GM21723 (cell line): ENCODE results near the gene TBC1D32.
"Not testable (repeated sequence)": the region's sequence is repeated elsewhere in the genome, so short reads cannot be mapped to it uniquely, and the experiment has no call there.

Experiments used
- ATAC-seq: cut with Tn5 transposase; IDR thresholded peaks from one replicate; pipeline ENCODE4 v1.9.1; 2021; ENCODE audit warnings: mild to moderate bottlenecking, moderate library complexity; ENCODE audit not compliant: unreplicated experiment

Gene TBC1D32

DNA sequence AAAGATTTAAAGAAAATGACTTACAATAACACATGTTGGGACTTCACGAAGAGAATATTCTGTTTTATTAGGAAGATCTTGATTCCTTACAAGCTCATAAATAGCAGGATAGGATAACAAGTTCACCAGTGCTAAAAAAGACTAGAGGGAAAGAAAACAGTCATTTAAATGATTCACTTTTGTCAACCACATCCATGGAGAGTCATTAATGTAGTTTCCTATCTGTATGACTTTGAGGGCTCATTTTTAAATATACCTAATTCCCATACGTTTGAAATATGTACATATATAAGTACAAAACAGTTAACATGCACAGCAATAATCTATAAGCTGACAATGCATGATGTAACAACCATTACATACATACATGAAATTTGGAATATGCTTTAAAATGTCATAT lies 111.1 kb downstream of the TBC1D32 start:
- ATAC-seq: no peak

- ATAC-seq: no peak
Measured at GRCh38 chr6:121222656-121223055, 111.6 kb downstream of the TBC1D32 start.

DNA sequence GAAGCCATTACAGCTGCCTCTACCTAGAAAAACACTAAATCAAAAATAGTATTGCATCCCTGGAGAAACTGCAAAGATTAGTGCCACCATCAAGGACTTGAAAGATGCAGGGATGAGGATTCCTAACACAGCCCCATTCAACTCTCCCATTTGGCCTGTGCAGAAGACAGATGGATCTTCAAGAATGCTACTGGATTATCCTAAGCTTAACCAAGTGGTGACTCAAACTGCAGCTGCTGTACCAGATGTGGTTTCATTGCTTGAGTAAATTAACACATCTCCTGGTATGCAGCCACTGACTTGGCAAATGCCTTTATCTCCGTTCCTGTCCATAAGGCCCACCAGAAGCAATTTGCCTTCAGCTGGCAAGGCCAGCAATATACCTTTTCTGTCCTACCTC lies 117.4 kb downstream of the TBC1D32 start:
- ATAC-seq: no peak

- not testable (repeated sequence) for ATAC-seq
Measured at GRCh38 chr6:121213341-121213740, 120.9 kb downstream of the TBC1D32 start.

GRCh38 chr6:121210943-121211342 lies 123.3 kb downstream of the TBC1D32 start:
- no peak for ATAC-seq

- ATAC-seq: no peak
Measured at GRCh38 chr6:121205569-121205968, 128.7 kb downstream of the TBC1D32 start.

- ATAC-seq: no peak
Measured at GRCh38 chr6:121201105-121201504, 133.2 kb downstream of the TBC1D32 start.

- not testable (repeated sequence) for ATAC-seq
Measured at GRCh38 chr6:121196042-121196441, 138.2 kb downstream of the TBC1D32 start.

- ATAC-seq: no peak
Measured at GRCh38 chr6:121190122-121190521, 144.2 kb downstream of the TBC1D32 start.

- ATAC-seq: no peak
Measured at GRCh38 chr6:121188356-121188755, 145.9 kb downstream of the TBC1D32 start.

DNA sequence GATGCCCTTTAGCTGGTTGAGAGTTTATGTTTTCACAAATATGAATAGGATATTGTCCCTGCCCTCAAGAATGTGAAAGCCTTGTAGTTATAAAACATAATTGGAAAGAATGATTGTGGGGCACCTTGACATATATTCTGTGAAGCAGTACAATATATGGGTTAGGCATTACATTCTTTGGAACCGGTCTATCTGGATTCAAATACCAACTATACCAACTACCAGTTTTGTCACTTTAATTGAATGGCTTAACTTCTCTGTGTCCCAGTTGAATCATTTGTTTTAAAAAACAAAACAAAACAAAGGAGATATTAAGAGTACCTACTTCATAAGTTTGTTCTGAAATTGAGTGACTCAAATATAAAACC lies 146.5 kb downstream of the TBC1D32 start:
- no peak for ATAC-seq

DNA sequence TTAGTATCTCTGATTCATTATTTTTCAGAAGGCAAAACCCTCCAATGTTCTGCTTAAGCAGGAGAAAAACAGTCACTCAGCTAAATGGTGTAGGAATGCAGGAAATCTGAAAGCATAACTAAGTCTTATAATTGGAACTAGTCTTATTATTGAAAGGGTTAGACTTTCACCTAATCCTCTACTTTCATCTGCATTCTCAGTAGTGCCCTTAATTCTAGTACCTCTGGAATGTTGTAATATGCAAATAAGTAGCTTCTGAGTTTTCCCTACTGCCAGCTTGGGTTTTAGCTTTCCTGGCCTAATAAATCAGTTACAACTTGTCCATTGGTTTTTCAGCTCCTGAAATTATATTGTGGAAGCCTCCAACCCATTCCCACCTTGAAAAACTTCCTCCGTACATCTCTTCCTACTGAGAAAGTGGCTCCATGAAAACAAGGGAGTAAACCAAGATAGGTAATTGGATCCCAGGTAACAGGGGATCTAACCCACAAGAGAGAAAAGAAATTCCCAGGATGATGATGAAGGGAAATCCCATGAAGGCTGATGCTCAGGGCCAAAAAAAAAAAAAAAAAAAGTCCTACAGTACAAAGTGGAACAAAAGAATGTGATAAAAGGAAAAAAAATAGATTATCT lies 147.0 kb downstream of the TBC1D32 start:
- no peak for ATAC-seq

GRCh38 chr6:121183742-121184141 lies 150.5 kb downstream of the TBC1D32 start:
- no peak for ATAC-seq

DNA sequence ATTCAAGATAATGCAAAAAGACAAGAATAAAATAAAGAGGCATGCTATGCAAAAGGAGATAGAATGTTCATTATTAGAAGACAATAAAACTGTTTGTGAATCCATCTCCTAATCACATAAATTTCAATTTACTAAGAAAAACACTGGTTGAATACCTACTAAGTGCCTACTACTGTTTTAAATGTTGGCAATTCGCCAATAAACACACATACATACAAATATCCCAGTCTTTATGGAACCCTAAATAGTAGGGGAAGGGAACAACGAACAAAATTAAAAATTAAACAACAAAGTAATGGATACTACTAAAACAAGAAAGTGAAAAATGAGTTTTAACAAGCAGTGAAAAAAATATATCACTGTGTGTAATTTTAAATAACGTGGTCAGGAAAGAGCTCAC lies 158.5 kb downstream of the TBC1D32 start:
- ATAC-seq: no peak

GRCh38 chr6:121172451-121172850 lies 161.8 kb downstream of the TBC1D32 start:
- ATAC-seq: not testable (repeated sequence)

GRCh38 chr6:121171879-121172278 lies 162.4 kb downstream of the TBC1D32 start:
- no peak for ATAC-seq

GRCh38 chr6:121161886-121162285 lies 172.4 kb downstream of the TBC1D32 start:
- ATAC-seq: no peak

DNA sequence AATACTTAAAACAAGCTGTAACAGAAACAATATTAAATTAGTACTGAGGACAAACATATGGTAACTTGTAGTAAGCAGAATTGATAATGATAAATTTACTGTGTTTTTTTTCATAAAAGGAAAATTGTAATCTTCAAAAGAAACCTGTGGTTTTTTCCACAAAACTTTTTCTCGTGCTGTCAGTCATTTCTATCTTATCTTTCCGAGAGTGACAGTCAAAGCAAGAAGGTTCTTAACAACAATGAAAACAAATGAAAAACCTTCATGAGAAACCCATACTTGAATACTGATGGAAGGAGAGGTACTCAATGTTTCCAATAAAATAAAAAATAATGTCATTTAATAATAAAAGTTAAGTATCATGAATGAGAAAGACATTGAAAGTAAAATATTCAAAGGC lies 174.0 kb downstream of the TBC1D32 start:
- ATAC-seq: no peak

DNA sequence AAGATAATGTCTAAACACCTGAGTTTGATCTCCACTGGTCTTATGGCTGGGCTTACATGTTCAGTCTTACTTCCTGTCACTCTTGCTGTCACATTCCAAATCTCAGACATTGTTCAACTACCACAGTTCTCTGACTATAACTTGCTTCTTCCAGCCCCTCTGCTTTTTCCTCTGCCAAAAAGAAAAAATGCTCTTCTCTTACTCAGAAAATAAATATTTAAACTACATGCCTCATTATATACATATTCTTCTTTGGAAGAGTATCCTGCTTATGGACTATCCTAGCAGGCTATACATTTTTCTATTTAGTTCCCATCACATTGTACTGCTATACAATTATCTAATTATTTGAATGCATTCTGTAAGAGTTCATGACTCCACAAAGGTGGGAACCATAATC lies 175.4 kb downstream of the TBC1D32 start:
- ATAC-seq: no peak

- ATAC-seq: no peak
Measured at GRCh38 chr6:121158438-121158837, 175.8 kb downstream of the TBC1D32 start.

DNA sequence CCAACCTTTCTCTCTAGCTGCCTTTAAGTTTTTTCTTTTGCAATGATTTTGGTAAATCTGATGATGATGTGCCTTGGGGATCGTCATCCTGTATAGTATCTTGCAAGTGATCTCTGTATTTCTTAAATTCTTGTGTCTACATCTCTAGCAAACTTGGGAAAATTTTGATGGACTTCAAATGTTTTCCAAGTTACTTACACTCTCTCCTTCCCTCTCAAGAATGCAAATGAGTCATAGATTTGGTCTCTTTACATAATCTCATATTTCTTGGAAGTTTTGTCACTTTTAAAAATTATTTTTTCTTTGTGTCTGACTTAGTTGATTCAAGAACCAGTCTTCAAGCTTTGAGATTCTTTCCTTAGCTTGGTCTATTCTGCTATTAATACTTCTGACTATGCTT lies 176.4 kb downstream of the TBC1D32 start:
- no peak for ATAC-seq

DNA sequence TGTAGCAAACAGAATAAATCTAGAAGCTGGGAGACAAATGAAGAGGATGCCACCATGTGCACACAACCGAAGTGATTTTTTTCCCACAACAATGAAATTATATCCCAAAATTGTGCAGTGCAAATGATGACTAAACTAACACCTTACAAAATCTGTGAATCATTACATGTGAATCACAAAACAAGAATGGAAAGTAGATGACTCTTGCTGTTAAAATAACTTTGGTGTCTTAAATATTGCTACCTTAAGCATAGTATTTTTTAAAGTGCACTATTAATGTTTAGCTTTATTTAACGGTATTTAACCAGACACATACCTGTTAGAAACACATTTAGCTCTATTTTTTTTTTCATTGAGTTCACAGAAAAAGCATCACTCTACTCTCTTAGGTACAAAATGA lies 190.8 kb downstream of the TBC1D32 start:
- ATAC-seq: no peak

DNA sequence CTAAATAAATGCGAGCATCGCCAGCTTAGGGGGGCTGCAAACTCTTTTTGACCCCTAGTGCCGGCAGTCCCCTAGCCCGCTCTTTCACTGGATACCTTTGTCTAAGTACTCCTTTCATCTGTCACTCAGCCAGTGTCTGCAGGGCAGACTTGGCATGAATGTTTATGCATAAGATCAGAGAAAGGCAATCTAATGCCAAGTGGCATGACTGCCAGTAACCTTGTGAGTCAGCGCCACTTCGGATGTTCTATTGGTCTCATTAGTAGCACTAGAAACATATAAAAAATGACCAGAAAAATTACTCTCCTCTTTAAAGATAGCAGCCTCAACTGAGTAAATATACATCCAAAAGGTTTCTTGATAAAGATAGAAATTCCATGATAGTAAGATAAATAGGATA lies 192.2 kb downstream of the TBC1D32 start:
- ATAC-seq: no peak
